Progenitor cell of endocrine pancreas (in vitro differentiated cells): ENCODE results near the gene INCENP. TPM values are rescaled to one million over a fixed set of nuclear protein-coding genes. Genes with fewer than 3 reads are reported as not detected.

Experiments
- DNase-seq: peaks from one replicate; pipeline ENCODE4 v3.0.0; 2021; ENCODE audit warnings: low spot score; ENCODE audit not compliant: unreplicated experiment
- H3K27ac Mint-ChIP-seq: 2 replicates; pipeline ENCODE4 v1.8.0; 2021; ENCODE audit warnings: mild to moderate bottlenecking, moderate library complexity, mixed read lengths
- H3K27me3 Mint-ChIP-seq: 2 replicates; pipeline ENCODE4 v1.8.0; 2021; ENCODE audit warnings: mixed read lengths
- H3K36me3 Mint-ChIP-seq: 2 replicates; pipeline ENCODE4 v1.8.0; 2022; ENCODE audit warnings: mixed read lengths; ENCODE audit not compliant: insufficient read depth
- H3K4me1 Mint-ChIP-seq: 2 replicates; pipeline ENCODE4 v1.8.0; 2021; ENCODE audit warnings: low read depth, mixed read lengths
- H3K4me3 Mint-ChIP-seq: 2 replicates; pipeline ENCODE4 v1.8.0; 2021; ENCODE audit warnings: low read depth, mild to moderate bottlenecking, moderate library complexity, mixed read lengths
- H3K9me3 Mint-ChIP-seq: 2 replicates; pipeline ENCODE4 v1.8.0; 2021; ENCODE audit warnings: low read depth, mixed read lengths
- CTCF ChIP-seq: fragments of 200-600 bp; sonication (generic); IDR thresholded peaks from one replicate; pipeline ENCODE4 v1.5.0; 2021; ENCODE audit warnings: antibody characterized with exemption, mild to moderate bottlenecking; ENCODE audit not compliant: unreplicated experiment
- total RNA-seq: library from RNA; stranded (reverse); gene quantifications from 2 replicates; pipeline ENCODE4 v1.2.1, GENCODE V29; 2021

The INCENP gene
- total RNA-seq, 1 donor from 2014 or later = 60.5 TPM

- no peaks in the 10 kb centered on the region for H3K4me1 Mint-ChIP-seq
- no peaks in the 10 kb centered on the region for H3K9me3 Mint-ChIP-seq
- H3K36me3 Mint-ChIP-seq = peaks cover 13% of the 10 kb centered on the region
- TF ChIP-seq CTCF = no peak
- H3K27me3 Mint-ChIP-seq = no peaks in the 10 kb centered on the region
- no peak overlapping the region for H3K4me3 Mint-ChIP-seq
- H3K27ac Mint-ChIP-seq = no peak overlapping the region
- no peak for DNase-seq
Measured at GRCh38 chr11:62152245-62153086, 28.7 kb downstream of the INCENP start.

- Mint-ChIP-seq H3K36me3 (peaks cover 11% of the 10 kb centered on the region), H3K4me3 (no peak overlapping the region), H3K4me1 (no peaks in the 10 kb centered on the region), H3K27me3 (no peaks in the 10 kb centered on the region), H3K27ac (no peak overlapping the region), H3K9me3 (no peaks in the 10 kb centered on the region)
- TF ChIP-seq CTCF = no peak
- DNase-seq = no peak
Measured at GRCh38 chr11:62153087-62153395, 29.2 kb downstream of the INCENP start.

GRCh38 chr11:62153617-62154016 lies 29.8 kb downstream of the INCENP start:
- H3K9me3 Mint-ChIP-seq = no peaks in the 10 kb centered on the region
- no peak for TF ChIP-seq CTCF
- H3K4me3 Mint-ChIP-seq = no peak overlapping the region
- H3K27me3 Mint-ChIP-seq = no peaks in the 10 kb centered on the region
- no peak overlapping the region for H3K27ac Mint-ChIP-seq
- DNase-seq = no peak
- H3K36me3 Mint-ChIP-seq = peaks cover 11% of the 10 kb centered on the region
- no peaks in the 10 kb centered on the region for H3K4me1 Mint-ChIP-seq

- DNase-seq = no peak
- no peak overlapping the region for H3K4me3 Mint-ChIP-seq
- no peak for TF ChIP-seq CTCF
- H3K4me1 Mint-ChIP-seq = no peaks in the 10 kb centered on the region
- peaks cover 7% of the 10 kb centered on the region for H3K9me3 Mint-ChIP-seq
- H3K27me3 Mint-ChIP-seq = peaks cover 17% of the 10 kb centered on the region
- no peak overlapping the region for H3K27ac Mint-ChIP-seq
- peaks cover 5% of the 10 kb centered on the region for H3K36me3 Mint-ChIP-seq
Measured at GRCh38 chr11:62157603-62158002, 33.8 kb downstream of the INCENP start.

GRCh38 chr11:62166371-62166770 lies 42.6 kb downstream of the INCENP start:
- TF ChIP-seq CTCF = no peak

More at GRCh38 chr11:62166371-62166770, 42.6 kb downstream of the INCENP start:
- Mint-ChIP-seq H3K9me3 (peaks cover under 1% of the 10 kb centered on the region), H3K36me3 (no peaks in the 10 kb centered on the region), H3K27me3 (peaks cover 13% of the 10 kb centered on the region), H3K4me1 (peaks cover 1% of the 10 kb centered on the region), H3K27ac (no peak overlapping the region), H3K4me3 (no peak overlapping the region)
- DNase-seq = no peak
